ENCODE measurements around the gene CDC42.

The CDC42 gene

GRCh38 chr1:22131875-22132486, 79.5 kb downstream of the CDC42 start:
- DNase-seq (ENCODE audit: low read depth): peak; percentile 33

- DNase-seq (ENCODE audit: low read depth): no peak
These were observed 80.2 kb downstream of the CDC42 start for GRCh38 chr1:22132517-22133235.

GRCh38 chr1:22133247-22133930, 80.9 kb downstream of the CDC42 start:
- no peak for DNase-seq (ENCODE audit: low read depth)

GRCh38 chr1:22133931-22134324, 81.4 kb downstream of the CDC42 start:
- DNase-seq (ENCODE audit: low read depth): no peak

- no peak for DNase-seq (ENCODE audit: low read depth)
These were observed 84.7 kb downstream of the CDC42 start for GRCh38 chr1:22137004-22137720.

GRCh38 chr1:22139066-22139594, 86.6 kb downstream of the CDC42 start:
- DNase-seq (ENCODE audit: low read depth): no peak

- no peak for DNase-seq (ENCODE audit: low read depth)
These were observed 87.3 kb downstream of the CDC42 start for GRCh38 chr1:22139817-22140216.

Data from activated gamma-delta T cell treated with anti-CD3 and anti-CD28 coated beads, Interleukin-2, amount 50 U/mL, for 16 hours (primary cell).